Muscle of arm (tissue), 14 donors: ENCODE measurements around the gene RAMAC. TPM values are rescaled to one million over a fixed set of nuclear protein-coding genes. Genes with fewer than 3 reads are reported as not detected.
"Not testable (repeated sequence)": the region's sequence is repeated elsewhere in the genome, so short reads cannot be mapped to it uniquely, and the experiment has no call there.

ENCODE experiments used
- DNase-seq: peaks from one replicate; pipeline ENCODE4 v3.0.0-alpha.2; 2013
- long read RNA-seq, 11 donors: transcript quantifications; one replicate each; lab custom pipeline, GENCODE V29; 2026
- polyA plus RNA-seq, 12 donors: library from polyadenylated mRNA; unstranded; fragments of 120-200 nt; gene quantifications; one replicate each; pipeline ENCODE4 v1.2.1, GENCODE V29; 2013; ENCODE audit not compliant: insufficient read length in 12 of 12

Gene RAMAC
- polyA plus RNA-seq, result 10 to 100 TPM in 11 of 12 donors, not detected in 1; 23.0 to 34.5 (median 31.9) TPM
- long read RNA-seq, donor 1, transcript RAMAC-201 (4 exons, 1,568 nt), result major isoform, 34 of 41 reads
- long read RNA-seq, donor 1, partial matches to known transcripts, result 7 of 41 reads
- long read RNA-seq, donor 1, other reads (novel, unspliced or antisense), result 0 of 41 reads
- long read RNA-seq, donor 2, transcript RAMAC-201 (4 exons, 1,568 nt), result major isoform, 39 of 39 reads
- long read RNA-seq, donor 2, partial matches to known transcripts, result 0 of 39 reads
- long read RNA-seq, donor 2, other reads (novel, unspliced or antisense), result 0 of 39 reads
- long read RNA-seq, donor 3, transcript RAMAC-201 (4 exons, 1,568 nt), result major isoform, 5 of 5 reads
- long read RNA-seq, donor 3, partial matches to known transcripts, result 0 of 5 reads
- long read RNA-seq, donor 3, other reads (novel, unspliced or antisense), result 0 of 5 reads
- long read RNA-seq, donor 4, transcript RAMAC-201 (4 exons, 1,568 nt), result major isoform, 9 of 9 reads
- long read RNA-seq, donor 4, partial matches to known transcripts, result 0 of 9 reads
- long read RNA-seq, donor 4, other reads (novel, unspliced or antisense), result 0 of 9 reads
- long read RNA-seq, donor 5, transcript RAMAC-201 (4 exons, 1,568 nt), result major isoform, 29 of 29 reads
- long read RNA-seq, donor 5, partial matches to known transcripts, result 0 of 29 reads
- long read RNA-seq, donor 5, other reads (novel, unspliced or antisense), result 0 of 29 reads
- long read RNA-seq, donor 6, transcript RAMAC-201 (4 exons, 1,568 nt), result major isoform, 13 of 13 reads
- long read RNA-seq, donor 6, partial matches to known transcripts, result 0 of 13 reads
- long read RNA-seq, donor 6, other reads (novel, unspliced or antisense), result 0 of 13 reads
- long read RNA-seq, donor 7, transcript RAMAC-201 (4 exons, 1,568 nt), result major isoform, 10 of 10 reads
- long read RNA-seq, donor 7, partial matches to known transcripts, result 0 of 10 reads
- long read RNA-seq, donor 7, other reads (novel, unspliced or antisense), result 0 of 10 reads
- long read RNA-seq, donor 8, transcript RAMAC-201 (4 exons, 1,568 nt), result major isoform, 27 of 36 reads
- long read RNA-seq, donor 8, partial matches to known transcripts, result 0 of 36 reads
- long read RNA-seq, donor 8, other reads (novel, unspliced or antisense), result 9 of 36 reads
- long read RNA-seq, donor 9, transcript RAMAC-201 (4 exons, 1,568 nt), result major isoform, 18 of 18 reads
- long read RNA-seq, donor 9, partial matches to known transcripts, result 0 of 18 reads
- long read RNA-seq, donor 9, other reads (novel, unspliced or antisense), result 0 of 18 reads
- long read RNA-seq, donor 10, transcript RAMAC-201 (4 exons, 1,568 nt), result major isoform, 19 of 19 reads
- long read RNA-seq, donor 10, partial matches to known transcripts, result 0 of 19 reads
- long read RNA-seq, donor 10, other reads (novel, unspliced or antisense), result 0 of 19 reads
- long read RNA-seq, donor 11, transcript RAMAC-201 (4 exons, 1,568 nt), result major isoform, 27 of 45 reads
- long read RNA-seq, donor 11, partial matches to known transcripts, result 18 of 45 reads
- long read RNA-seq, donor 11, other reads (novel, unspliced or antisense), result 0 of 45 reads

GRCh38 chr15:82985688-82986441, at the start of gene RAMAC:
TSS of gene RAMAC (plus strand) at chr15:82986210. CDS start at chr15:82989019, 2,809 bp downstream.
- peak; percentile 95 for DNase-seq

GRCh38 chr15:82936966-82937711, 48.9 kb upstream of the RAMAC start:
- DNase-seq, result no peak

- no peak for DNase-seq
Observed at GRCh38 chr15:82937712-82938058, 48.3 kb upstream of the RAMAC start.

GRCh38 chr15:82939678-82940077, 46.3 kb upstream of the RAMAC start:
- not testable (repeated sequence) for DNase-seq

GRCh38 chr15:82942691-82943090, 43.3 kb upstream of the RAMAC start:
- no peak for DNase-seq

- DNase-seq, result no peak
Observed at GRCh38 chr15:82943176-82943575, 42.8 kb upstream of the RAMAC start.

- DNase-seq, result no peak
Observed at GRCh38 chr15:82944056-82944455, 42.0 kb upstream of the RAMAC start.

GRCh38 chr15:82944821-82945220, 41.2 kb upstream of the RAMAC start:
- DNase-seq, result no peak

- DNase-seq, result no peak
Observed at GRCh38 chr15:82945326-82945725, 40.7 kb upstream of the RAMAC start.

- no peak for DNase-seq
Observed at GRCh38 chr15:82946155-82946701, 39.8 kb upstream of the RAMAC start.

- DNase-seq, result no peak
Observed at GRCh38 chr15:82950295-82950694, 35.7 kb upstream of the RAMAC start.

- DNase-seq, result no peak
Observed at GRCh38 chr15:82950746-82951370, 35.2 kb upstream of the RAMAC start.

- no peak for DNase-seq
Observed at GRCh38 chr15:82951472-82952157, 34.4 kb upstream of the RAMAC start.

GRCh38 chr15:82952158-82953081, 33.6 kb upstream of the RAMAC start, which contains the start of gene HOMER2:
TSS of gene HOMER2 (minus strand) at chr15:82952720. CDS start at chr15:82952535, 185 bp downstream.
- DNase-seq, result no peak

GRCh38 chr15:82958638-82959037, 27.4 kb upstream of the RAMAC start:
- no peak for DNase-seq

GRCh38 chr15:82959423-82959822, 26.6 kb upstream of the RAMAC start:
- no peak for DNase-seq

- DNase-seq, result no peak
Observed at GRCh38 chr15:82960766-82961165, 25.2 kb upstream of the RAMAC start.
